Measurements from ENCODE around the gene SLC9A1.

GRCh38 chr1:27192039-27192529 lies 37.2 kb upstream of the SLC9A1 start:
- TF ChIP-seq CTCF (optimal IDR thresholded peaks at IDR 0.05 in 1 of 3, IDR thresholded peaks at IDR 0.05 in 1 of 3, conservative IDR thresholded peaks at IDR 0.05 in 1 of 3; ENCODE audit: extremely low read depth in 1 of 3, insufficient read depth in 2 of 3, low read length in 3 of 3) (no peak), EZH2 (IDR thresholded peaks at IDR 0.05; ENCODE audit: low read length) (no peak)

All from keratinocyte (primary cell).